ENCODE data around the gene ANKS1B. TPM values are rescaled to one million over a fixed set of nuclear protein-coding genes. Genes with fewer than 3 reads are reported as not detected.
"Not testable (repeated sequence)": the region's sequence is repeated elsewhere in the genome, so short reads cannot be mapped to it uniquely, and the experiment has no call there.

Gene ANKS1B
- polyA plus RNA-seq, 3 donors = 4.2 to 5.4 (median 4.8) TPM

DNA sequence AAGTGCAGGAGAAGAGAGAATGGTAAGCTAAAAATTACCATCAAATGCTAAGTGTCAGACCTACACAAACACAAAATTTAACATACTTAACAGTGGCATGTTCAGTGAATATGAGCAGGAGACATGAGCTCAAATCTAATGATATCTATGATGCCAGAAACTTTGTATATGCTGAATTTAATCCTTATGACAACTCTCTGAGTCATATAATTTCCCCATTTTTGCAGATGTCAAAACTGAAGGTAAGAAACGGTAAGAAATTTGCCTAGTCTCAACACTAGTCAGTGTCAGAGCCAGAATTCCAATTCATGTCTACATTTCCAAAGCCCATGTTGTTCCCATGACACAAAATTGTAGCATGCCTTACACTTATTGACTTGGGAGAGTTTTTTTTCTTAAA lies 963.9 kb downstream of the ANKS1B start:
- no peak for DNase-seq

DNA sequence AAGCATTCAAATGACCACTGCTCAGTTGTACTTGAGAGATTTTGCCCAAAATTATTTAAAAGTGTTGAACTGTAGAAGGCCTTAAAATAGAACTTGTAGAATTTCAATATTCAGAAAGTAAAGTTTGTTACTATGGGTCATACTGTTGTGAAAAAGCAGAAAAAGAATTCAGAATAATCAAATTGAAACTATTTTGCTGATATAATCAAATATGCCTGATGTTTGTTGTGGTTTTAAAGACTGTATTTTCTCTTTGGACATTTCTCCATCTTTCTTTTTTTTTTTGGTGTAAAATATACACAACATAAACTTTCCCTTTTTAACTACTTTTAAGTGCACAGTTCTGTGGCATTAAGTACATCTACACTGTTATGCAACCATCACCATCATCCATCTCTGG lies 964.9 kb downstream of the ANKS1B start:
- no peak for DNase-seq

DNA sequence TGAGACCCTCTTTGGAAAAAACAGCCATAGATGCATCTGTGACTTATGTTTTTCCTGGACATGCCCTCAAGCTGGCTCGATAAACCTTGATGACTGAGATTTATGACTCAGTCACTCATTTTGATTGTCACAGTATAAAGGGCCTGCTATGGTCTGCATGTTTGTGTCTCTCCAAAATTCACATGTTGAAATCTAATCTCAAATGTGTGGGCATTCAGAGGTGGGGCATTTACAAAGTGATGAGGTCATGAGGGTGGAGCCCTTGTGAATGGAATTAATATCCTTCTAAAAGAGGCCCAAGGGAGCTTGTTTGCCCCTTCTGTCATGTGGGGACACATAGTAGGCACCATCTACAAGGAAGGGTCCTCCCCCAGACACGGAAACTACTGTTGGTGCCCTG lies 966.8 kb downstream of the ANKS1B start:
- no peak for DNase-seq

- no peak for DNase-seq
Measured at GRCh38 chr12:99009654-99010296, 975.0 kb downstream of the ANKS1B start.

GRCh38 chr12:99005601-99006000 lies 979.1 kb downstream of the ANKS1B start:
- DNase-seq = no peak

DNA sequence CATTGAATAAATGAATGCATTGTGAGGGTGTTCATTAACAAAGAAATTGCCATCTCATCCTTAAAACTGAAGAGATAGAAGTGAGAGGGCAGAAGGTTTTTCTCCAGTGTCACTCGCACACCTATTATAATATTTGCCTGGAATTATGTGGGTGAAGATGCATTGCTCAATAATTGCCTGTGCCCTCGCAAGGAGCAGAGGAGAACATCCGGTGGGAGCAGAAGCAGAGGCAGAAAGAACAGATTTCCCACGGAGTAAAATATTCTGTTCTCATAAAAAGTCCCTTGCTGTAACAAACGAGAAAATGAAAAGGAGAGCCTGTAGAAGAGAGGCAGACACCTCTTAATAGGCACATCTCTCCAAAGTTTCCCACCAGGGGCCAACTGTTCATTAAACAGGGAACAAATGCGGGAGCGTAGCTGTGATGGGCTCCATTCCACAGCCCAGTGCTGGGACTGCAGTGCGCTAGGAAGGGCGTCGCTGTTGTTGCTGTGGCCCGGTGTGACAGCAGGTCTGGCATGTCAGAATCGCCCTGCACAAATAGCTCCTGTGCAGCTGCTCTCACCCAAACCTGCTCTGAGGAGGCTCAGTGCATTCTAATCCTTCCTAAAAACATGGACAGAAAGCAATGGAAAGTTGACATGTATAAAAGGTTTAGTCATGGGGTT lies 979.8 kb downstream of the ANKS1B start:
- DNase-seq = no peak

DNA sequence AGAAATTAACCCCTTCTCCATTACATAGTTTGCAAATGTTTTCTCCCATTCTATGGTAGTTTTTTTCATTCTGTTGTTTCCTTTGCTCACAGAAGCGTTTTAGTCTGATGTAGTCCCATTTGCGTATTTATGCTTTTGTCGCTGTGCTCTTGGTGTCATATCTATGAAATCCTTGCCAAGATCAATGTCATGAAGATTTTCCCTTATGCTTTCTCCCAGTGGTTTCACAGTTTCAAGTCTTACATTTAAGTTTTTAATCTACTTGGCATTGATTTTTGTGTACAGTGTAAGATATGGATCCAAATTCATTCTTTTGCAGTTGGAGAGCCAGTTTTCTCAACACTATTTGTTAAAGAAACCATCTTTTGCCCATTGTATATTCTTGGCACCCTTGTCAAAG lies 982.0 kb downstream of the ANKS1B start:
- no peak for DNase-seq

GRCh38 chr12:99002156-99002555 lies 982.6 kb downstream of the ANKS1B start:
- no peak for DNase-seq

- no peak for DNase-seq
Measured at GRCh38 chr12:98999559-98999958, 985.2 kb downstream of the ANKS1B start.

DNA sequence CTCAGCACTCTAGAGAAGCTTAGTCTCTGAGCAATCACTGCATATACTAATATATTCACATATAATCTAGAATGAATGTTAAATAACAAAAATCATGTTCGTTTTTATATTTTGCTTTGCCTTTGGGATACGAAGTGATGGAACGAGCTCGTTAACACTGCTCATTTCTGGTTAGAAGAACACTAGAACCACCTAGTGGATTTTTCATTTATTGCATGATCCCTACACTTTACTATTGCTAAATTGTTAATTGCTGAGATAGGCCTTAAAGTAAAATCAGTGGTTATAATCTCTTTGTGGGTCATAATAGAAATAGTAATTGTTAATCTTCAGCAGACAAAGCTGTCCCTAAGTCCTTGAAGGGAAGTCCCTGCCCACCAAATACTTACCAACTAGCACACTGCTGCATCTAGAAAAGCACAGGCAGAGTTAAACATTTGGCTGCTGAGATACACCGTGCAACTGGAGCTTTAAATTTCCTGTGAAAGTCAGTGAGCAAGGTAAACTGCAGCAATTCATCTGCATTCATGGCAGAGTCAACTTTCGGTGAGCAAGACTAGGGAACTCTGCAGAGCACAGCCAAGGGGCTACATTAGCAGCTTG lies 985.9 kb downstream of the ANKS1B start:
- DNase-seq = peak; percentile 41

DNA sequence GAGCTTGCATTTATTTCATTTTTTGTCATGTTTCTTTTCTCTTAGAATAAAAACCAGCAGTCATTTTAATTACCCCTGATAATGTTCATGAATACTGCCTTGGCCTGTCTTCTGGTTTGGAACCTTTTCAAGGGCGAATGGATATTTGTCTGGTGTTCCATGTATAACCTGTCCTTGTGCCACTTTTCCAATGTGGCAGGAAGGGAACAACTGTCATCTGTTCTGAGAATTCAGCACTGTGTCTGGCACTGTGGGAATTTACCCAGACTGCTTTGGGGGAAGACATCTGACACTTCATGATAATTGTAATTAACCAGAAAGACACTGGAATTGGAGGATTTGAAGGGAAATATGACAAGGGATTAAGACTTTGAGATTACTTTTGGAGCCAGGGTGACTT lies 986.8 kb downstream of the ANKS1B start:
- DNase-seq = no peak

DNA sequence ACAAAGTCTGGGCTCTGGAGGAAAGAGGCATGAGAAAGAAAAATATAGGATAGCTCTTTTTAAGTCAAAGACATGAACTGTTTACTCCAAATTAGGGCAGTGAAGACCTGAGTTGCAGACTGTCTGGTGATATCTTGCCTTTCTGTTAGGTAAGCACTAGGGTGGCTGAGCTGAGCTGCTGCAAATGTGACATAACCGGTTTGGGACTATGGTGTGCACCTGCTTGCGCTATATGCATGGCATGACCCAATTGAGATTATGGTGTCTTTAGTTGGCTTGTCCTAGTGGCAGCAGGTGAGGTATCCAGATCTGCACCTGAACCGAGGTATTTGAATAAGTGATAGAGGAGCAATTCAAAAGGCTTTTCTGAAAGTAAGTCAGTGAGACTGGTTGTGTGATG lies 994.1 kb downstream of the ANKS1B start:
- DNase-seq = no peak

GRCh38 chr12:98985156-98985555 lies 999.6 kb downstream of the ANKS1B start:
- no peak for DNase-seq

- no peak for DNase-seq
Measured at GRCh38 chr12:98983647-98984046, 1001.1 kb downstream of the ANKS1B start.

DNA sequence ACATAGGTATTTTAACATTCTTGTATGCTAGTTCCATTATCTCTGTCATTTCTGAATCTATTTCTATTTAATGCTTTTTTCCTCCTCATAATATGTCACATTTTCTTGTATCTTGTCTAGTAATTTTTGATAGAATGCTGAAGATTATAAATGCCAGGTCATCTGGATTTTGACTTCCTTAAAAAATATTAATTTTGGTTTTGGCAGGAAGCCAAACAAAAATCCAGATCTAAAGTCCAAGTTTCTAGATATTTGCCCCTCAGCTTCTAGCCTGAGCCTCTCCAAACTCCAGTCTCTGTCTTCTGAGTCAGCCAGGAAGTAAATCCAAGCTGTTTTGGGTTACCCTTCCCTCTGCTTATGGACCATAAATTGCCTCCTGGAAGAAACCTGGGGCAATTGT lies 1004.2 kb downstream of the ANKS1B start:
- DNase-seq = no peak

- no peak for DNase-seq
Measured at GRCh38 chr12:98977186-98977585, 1007.5 kb downstream of the ANKS1B start.

DNA sequence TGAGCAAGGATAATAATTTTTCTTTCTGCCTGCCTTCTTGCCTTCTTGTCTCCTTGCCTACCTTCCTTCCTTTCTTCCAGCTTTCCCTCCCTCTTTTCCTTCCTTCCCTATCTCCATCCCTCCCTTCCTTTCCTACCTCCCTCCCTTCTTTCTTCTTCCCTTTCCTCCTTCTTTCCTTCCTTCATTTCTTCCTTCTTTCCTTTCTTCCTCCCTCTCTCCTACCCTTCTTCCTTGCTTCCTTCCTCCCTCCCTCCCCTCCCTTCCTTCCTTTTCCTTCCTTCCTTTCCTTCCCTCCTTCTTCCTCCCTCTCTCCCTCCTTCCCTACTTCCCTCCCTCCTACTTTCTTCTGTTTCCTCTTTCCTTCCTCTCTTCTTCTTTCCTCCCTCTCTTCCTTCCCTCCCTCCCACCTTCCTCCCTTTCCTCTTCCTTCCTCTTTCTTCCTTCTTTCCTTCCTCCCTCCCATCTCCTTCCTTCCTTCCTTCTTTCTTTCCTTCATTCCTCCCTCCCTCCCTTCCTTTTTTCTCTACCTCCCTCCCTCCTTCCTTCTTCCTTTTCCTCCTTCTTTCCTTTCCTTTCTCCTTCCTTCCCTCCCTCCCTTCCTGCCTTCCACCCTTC lies 1009.9 kb downstream of the ANKS1B start:
- no peak for DNase-seq

DNA sequence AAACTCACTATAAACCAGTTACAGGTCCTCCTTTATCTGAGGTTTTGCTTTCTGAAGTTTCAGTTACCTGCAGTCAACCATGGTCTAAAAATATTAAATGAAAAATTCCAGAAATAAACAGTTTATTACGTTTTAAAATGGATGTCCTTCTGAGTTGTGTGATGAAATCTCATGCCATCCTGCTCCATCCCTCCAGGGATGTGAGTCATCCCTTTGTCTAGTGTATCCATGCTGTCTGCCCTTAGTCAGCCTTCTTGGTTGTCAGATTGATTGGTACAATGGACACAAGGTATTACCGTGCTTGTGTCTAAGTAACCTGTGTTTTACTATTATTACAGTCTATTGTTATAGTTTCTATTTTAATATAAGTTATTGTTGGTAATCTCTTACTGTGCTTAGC lies 1011.3 kb downstream of the ANKS1B start:
- DNase-seq = no peak

GRCh38 chr12:98970950-98971349 lies 1013.8 kb downstream of the ANKS1B start:
- DNase-seq = no peak

DNA sequence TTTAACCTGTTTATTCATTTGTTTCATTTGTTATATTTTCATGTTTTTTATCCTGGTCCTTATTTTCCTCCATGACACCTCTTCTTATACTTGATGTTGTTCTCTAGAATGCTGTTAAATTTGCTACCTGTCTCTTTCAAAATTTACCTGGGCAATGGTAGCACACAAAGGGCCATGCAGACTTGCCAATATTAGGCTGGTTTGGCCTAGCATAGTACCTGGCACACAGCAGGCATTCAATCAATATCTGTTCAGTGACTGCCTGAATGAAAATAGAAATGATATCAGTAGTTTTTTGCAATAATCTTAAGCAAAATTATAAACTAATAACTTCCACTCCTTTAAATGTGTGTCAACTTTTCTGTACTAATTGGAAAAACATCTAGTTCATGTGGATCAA lies 1014.5 kb downstream of the ANKS1B start:
- DNase-seq = no peak

DNA sequence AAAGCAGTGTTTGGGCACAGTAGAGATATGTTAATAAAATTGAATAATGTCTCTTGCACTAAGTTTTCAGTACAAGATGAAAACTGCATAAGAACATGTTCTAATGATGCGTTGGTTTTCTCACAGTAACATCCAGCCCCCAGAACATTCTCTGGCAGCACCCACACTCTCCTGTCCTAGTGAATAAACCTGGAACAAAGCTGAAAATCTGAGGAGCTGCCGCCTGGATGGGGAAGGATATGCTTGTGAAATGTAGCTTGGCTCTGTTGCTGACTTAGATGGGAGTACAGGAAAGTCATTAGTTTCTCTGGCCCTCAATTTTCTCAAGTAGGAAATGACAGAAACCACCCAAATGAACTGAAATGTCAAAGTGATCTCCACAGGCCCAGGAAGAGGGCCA lies 1015.8 kb downstream of the ANKS1B start:
- no peak for DNase-seq

DNA sequence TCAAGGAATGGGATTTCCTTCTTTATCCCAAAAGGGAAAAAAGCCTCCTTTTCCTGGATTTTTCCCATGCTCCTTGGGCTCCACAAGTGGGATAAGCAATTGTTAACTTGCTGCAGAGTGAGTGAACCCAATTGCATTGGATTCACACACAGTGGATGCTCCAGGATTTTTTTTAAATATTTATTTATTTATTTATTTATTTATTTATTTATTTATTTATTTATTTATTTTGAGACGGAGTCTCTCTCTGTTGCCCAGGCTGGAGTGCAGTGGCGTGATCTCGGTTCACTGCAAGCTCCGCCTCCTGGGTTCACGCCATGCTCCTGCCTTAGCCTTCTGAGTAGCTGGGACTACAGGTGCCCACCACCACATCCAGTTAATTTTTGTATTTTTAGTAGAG lies 1027.6 kb downstream of the ANKS1B start:
- DNase-seq = not testable (repeated sequence)

- no peak for DNase-seq
Measured at GRCh38 chr12:98955284-98955683, 1029.5 kb downstream of the ANKS1B start.

Data from renal pelvis (tissue), 4 donors.